K562 (cell line): ENCODE results near the gene TUBB6. TPM values are rescaled to one million over a fixed set of nuclear protein-coding genes. Genes with fewer than 3 reads are reported as not detected.

Source experiments
- COPS2 ChIP-seq: fragments of 450-650 bp; conservative IDR thresholded peaks from 2 replicates; pipeline ENCODE4 v1.6.1; 2016; ENCODE audit warnings: mild to moderate bottlenecking, moderate library complexity
- TEAD2 ChIP-seq: fragments of 450-650 bp; IDR thresholded peaks from 2 replicates; pipeline ENCODE4 v1.6.1; 2016; ENCODE audit warnings: missing genetic modification characterization, control low read depth, missing compliant biosample characterization
- ZFX ChIP-seq: sonication (generic); formaldehyde crosslinking; IDR thresholded peaks from 2 replicates; pipeline ENCODE4 v1.8.0; 2022; ENCODE audit warnings: mild to moderate bottlenecking, missing genetic modification reagents, moderate library complexity
- polyA plus RNA-seq, 8 experiments: library from polyadenylated mRNA; depleted of rRNA in 4 of 8; stranded (reverse) in 5 of 8; unstranded in 3 of 8; fragments of >200 nt; fragmentation: Nextera tagmentation in 2 of 8; fragmentation: Illumina TruSeq in 1 of 8; extraction: Ambion mirVana in 2 of 8; extraction: Trizol in 1 of 8; gene quantifications; 2 replicates each; pipeline versions ENCODE4 v1.2.1 to v1.2.3, GENCODE V29; 2011 to 2014; ENCODE audit warnings: inconsistent platforms in 1 of 8, missing spikeins in 1 of 8
- total RNA-seq, 7 experiments: library from RNA; depleted of rRNA in 6 of 7; stranded (reverse); fragments of >200 nt in 6 of 7; fragmentation: Illumina TruSeq in 2 of 7; extraction: Trizol in 2 of 7; gene quantifications; 2 replicates each; pipeline versions ENCODE4 v1.2.1 to v1.2.3, GENCODE V29; 2011 to 2021; ENCODE audit warnings: low replicate concordance in 1 of 7
- TF ChIP-seq, protein P1 (sequence below): fragments of 450-650 bp; IDR thresholded peaks from 2 replicates; pipeline ENCODE4 v1.6.1; 2016
- TF ChIP-seq, protein P2 (sequence below): sonication (generic); formaldehyde crosslinking; IDR thresholded peaks from 2 replicates; pipeline ENCODE4 v1.8.1; 2023; ENCODE audit warnings: mild to moderate bottlenecking, missing genetic modification reagents
- TF ChIP-seq, protein P3 (sequence below): fragments of 450-650 bp; IDR thresholded peaks from 2 replicates; pipeline ENCODE4 v1.6.1; 2016; ENCODE audit warnings: low read depth, mild to moderate bottlenecking, moderate library complexity
- TF ChIP-seq, protein P4 (sequence below): sonication (generic); formaldehyde crosslinking; IDR thresholded peaks from 2 replicates; pipeline ENCODE4 v1.8.0; 2022; ENCODE audit warnings: mild to moderate bottlenecking, low read depth, missing genetic modification reagents
- TF ChIP-seq, protein P5 (sequence below): fragments of 250-450 bp; sonication (Bioruptor Pico); IDR thresholded peaks from 2 replicates; pipeline ENCODE4 v1.5.0; 2022; ENCODE audit warnings: mild to moderate bottlenecking

Gene TUBB6
- total and polyA plus RNA-seq, 9 of the 15 experiments (the other 6 are each of a cell fraction or from before 2014, with no cell fraction given): 43.9 to 404 (median 81.1) TPM

DNA sequence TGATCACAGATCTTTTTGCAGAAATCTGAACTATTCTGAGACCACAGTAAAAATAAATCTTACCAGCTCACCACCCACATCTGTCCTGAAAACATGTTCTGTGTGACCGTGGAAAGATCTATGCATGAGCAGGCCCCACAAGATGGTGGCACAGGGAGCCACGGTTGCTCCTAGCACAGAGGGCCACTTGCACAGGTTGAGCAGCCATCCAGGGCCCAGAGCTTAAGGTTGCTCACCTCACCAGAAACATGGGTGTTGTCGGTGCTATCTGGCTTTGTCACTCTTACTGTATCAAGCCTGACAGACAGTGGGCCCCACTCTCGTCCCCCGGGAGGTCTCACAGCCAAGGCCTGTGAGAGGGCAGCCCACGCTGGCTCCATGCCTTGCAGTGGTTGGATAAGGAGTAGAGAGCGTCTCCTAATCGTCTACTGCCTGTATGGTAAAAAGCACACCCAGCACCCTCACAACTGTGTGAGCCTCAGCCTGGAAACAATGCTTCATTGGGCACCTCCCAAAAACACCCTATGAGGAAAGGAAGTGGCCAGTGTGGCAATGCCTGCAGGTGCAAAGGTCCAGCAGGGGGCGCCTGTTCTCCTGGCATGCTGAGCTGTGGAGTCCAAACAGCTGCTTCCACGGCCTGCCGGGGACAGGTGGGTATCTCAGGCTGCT is 19.6 kb downstream of the TUBB6 start (continued):
- TF ChIP-seq, protein P1, sequence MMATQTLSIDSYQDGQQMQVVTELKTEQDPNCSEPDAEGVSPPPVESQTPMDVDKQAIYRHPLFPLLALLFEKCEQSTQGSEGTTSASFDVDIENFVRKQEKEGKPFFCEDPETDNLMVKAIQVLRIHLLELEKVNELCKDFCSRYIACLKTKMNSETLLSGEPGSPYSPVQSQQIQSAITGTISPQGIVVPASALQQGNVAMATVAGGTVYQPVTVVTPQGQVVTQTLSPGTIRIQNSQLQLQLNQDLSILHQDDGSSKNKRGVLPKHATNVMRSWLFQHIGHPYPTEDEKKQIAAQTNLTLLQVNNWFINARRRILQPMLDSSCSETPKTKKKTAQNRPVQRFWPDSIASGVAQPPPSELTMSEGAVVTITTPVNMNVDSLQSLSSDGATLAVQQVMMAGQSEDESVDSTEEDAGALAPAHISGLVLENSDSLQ: no peak
- TF ChIP-seq, protein P2, sequence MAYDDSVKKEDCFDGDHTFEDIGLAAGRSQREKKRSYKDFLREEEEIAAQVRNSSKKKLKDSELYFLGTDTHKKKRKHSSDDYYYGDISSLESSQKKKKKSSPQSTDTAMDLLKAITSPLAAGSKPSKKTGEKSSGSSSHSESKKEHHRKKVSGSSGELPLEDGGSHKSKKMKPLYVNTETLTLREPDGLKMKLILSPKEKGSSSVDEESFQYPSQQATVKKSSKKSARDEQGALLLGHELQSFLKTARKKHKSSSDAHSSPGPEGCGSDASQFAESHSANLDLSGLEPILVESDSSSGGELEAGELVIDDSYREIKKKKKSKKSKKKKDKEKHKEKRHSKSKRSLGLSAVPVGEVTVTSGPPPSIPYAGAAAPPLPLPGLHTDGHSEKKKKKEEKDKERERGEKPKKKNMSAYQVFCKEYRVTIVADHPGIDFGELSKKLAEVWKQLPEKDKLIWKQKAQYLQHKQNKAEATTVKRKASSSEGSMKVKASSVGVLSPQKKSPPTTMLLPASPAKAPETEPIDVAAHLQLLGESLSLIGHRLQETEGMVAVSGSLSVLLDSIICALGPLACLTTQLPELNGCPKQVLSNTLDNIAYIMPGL (CRISPR knock-in tag): no peak
- TF ChIP-seq, protein P3, sequence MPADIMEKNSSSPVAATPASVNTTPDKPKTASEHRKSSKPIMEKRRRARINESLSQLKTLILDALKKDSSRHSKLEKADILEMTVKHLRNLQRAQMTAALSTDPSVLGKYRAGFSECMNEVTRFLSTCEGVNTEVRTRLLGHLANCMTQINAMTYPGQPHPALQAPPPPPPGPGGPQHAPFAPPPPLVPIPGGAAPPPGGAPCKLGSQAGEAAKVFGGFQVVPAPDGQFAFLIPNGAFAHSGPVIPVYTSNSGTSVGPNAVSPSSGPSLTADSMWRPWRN: no peak
- TF ChIP-seq COPS2: no peak
- TF ChIP-seq, protein P4, sequence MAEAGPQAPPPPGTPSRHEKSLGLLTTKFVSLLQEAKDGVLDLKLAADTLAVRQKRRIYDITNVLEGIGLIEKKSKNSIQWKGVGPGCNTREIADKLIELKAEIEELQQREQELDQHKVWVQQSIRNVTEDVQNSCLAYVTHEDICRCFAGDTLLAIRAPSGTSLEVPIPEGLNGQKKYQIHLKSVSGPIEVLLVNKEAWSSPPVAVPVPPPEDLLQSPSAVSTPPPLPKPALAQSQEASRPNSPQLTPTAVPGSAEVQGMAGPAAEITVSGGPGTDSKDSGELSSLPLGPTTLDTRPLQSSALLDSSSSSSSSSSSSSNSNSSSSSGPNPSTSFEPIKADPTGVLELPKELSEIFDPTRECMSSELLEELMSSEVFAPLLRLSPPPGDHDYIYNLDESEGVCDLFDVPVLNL (CRISPR knock-in tag): no peak
- TF ChIP-seq TEAD2 (tag): no peak
- no peak for TF ChIP-seq ZFX (CRISPR knock-in tag)
- TF ChIP-seq, protein P5, sequence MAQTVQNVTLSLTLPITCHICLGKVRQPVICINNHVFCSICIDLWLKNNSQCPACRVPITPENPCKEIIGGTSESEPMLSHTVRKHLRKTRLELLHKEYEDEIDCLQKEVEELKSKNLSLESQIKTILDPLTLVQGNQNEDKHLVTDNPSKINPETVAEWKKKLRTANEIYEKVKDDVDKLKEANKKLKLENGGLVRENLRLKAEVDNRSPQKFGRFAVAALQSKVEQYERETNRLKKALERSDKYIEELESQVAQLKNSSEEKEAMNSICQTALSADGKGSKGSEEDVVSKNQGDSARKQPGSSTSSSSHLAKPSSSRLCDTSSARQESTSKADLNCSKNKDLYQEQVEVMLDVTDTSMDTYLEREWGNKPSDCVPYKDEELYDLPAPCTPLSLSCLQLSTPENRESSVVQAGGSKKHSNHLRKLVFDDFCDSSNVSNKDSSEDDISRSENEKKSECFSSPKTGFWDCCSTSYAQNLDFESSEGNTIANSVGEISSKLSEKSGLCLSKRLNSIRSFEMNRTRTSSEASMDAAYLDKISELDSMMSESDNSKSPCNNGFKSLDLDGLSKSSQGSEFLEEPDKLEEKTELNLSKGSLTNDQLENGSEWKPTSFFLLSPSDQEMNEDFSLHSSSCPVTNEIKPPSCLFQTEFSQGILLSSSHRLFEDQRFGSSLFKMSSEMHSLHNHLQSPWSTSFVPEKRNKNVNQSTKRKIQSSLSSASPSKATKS (CRISPR knock-in tag): no peak
